Activated CD4-positive, alpha-beta memory T cell treated with anti-CD3 and anti-CD28 coated beads for 36 hours (primary cell): ENCODE results near the gene ZIC3. TPM values are rescaled to one million over a fixed set of nuclear protein-coding genes. Genes with fewer than 3 reads are reported as not detected.

Experiments used
- CTCF ChIA-PET: fragments of 350-600 bp; sonication (Branson Sonifier 250); formaldehyde crosslinking; loops from one replicate; lab custom pipeline; 2021; ENCODE audit warnings: antibody characterized with exemption, inconsistent platforms; lab: Charles Lee
- POLR2A ChIA-PET: fragments of 350-600 bp; sonication (Branson Sonifier 250); formaldehyde crosslinking; loops from one replicate; lab custom pipeline; 2021; ENCODE audit warnings: antibody characterized with exemption; lab: Charles Lee
- DNase-seq: peaks from one replicate; pipeline ENCODE4 v3.0.0-alpha.2; 2020
- H3K27ac Mint-ChIP-seq: one replicate; pipeline ENCODE4 v1.8.0; 2021; ENCODE audit warnings: mixed read lengths
- H3K27me3 Mint-ChIP-seq: one replicate; pipeline ENCODE4 v1.8.0; 2021; ENCODE audit warnings: mixed read lengths
- H3K36me3 Mint-ChIP-seq: one replicate; pipeline ENCODE4 v1.8.0; 2021; ENCODE audit warnings: mixed read lengths
- H3K4me1 Mint-ChIP-seq: one replicate; pipeline ENCODE4 v1.8.0; 2021; ENCODE audit warnings: low read depth, mixed read lengths
- H3K4me3 Mint-ChIP-seq: one replicate; pipeline ENCODE4 v1.8.0; 2021; ENCODE audit warnings: mild to moderate bottlenecking, mixed read lengths
- H3K9me3 Mint-ChIP-seq: one replicate; pipeline ENCODE4 v1.8.0; 2021; ENCODE audit warnings: mixed read lengths
- intact Hi-C: fragments of 100-400 bp; cut with micrococcal nuclease; formaldehyde crosslinking; loops from one replicate; pipeline ENCODE4 v1.15.1; 2023
- total RNA-seq, 2 experiments: library from RNA; stranded (reverse); gene quantifications; one replicate each; pipeline ENCODE4 v1.2.3, GENCODE V29; 2021

Gene ZIC3
- total RNA-seq, 2 experiments from 2014 or later = not detected

DNA sequence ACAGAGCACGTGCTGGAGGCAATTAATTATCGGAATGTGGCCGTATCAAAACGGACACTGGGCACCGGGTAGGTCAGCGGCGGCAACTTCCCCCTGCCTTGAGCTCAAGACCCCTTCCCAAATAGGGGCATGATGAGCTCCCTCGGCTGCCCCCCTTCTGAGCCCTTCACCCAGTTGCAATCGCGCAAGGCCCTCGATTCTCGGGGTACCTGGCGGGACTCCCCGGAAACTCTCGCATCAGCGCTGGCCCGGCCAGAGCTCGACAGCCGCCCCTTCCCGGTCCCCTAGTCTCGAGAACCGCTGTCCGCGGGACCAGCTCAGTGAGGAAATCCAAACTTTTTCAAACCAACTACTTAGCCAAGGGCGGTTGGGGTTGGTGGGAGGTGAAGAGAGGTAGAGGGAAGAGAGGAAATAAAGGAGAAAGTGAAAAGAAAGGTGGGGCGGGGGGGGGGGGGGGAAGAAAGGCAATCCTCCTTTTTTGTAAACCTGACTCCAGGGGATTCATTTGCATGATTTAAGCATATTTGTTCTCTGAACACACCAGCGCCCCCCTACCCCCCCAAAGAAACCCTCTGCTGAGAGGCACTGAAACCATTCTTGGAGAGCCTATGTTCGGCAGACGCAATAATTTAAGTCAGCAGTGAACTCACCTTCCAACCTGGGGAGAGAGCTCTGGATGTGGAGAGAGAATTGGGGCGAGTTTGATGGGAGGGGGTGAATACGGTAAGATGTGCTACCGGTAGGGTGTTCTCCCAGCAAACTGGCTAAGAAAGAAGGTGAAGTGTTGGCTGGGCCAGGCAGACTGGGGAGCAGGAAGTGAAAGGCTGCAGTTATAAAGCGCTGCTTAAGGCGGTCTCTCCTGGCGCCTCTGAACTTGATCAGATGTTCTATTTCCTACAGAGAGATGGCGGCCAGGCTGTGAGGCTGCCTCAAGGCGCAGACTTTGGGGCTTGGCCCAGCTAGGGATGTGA is 2.0 kb upstream of the ZIC3 start:
- CTCF ChIA-PET = no interaction called here
- H3K4me3 Mint-ChIP-seq = no peak overlapping the region
- H3K9me3 Mint-ChIP-seq = no peaks in the 10 kb centered on the region
- H3K36me3 Mint-ChIP-seq = no peaks in the 10 kb centered on the region
- no peak for DNase-seq
- peaks cover 17% of the 10 kb centered on the region for H3K4me1 Mint-ChIP-seq
- H3K27me3 Mint-ChIP-seq = peaks cover 32% of the 10 kb centered on the region
- intact Hi-C loops = no loop called here
- POLR2A ChIA-PET = interaction anchor here (0.7 kb wide), 1 partner anchor 14 kb away, joined by 3 read pairs; no protein-coding TSS in a partner anchor
- H3K27ac Mint-ChIP-seq = no peak overlapping the region

GRCh38 chrX:137565318-137565904 is 516 bp upstream of the ZIC3 start:
- peaks cover 37% of the 10 kb centered on the region for H3K27me3 Mint-ChIP-seq
- DNase-seq = no peak
- ChIA-PET CTCF (no interaction called here), POLR2A (no interaction called here)
- intact Hi-C loops = loop anchor here (5.0 kb wide), 1 partner anchor 138 kb away; no protein-coding TSS in a partner anchor
- H3K36me3 Mint-ChIP-seq = no peaks in the 10 kb centered on the region
- no peaks in the 10 kb centered on the region for H3K9me3 Mint-ChIP-seq
- H3K27ac Mint-ChIP-seq = peak overlapping the region; percentile 21
- peaks cover 17% of the 10 kb centered on the region for H3K4me1 Mint-ChIP-seq
- H3K4me3 Mint-ChIP-seq = peak overlapping the region; percentile 54

- ChIA-PET POLR2A (no interaction called here), CTCF (no interaction called here)
- Mint-ChIP-seq H3K9me3 (no peaks in the 10 kb centered on the region), H3K27ac (no peak overlapping the region), H3K4me3 (peak overlapping the region; percentile 57), H3K4me1 (peaks cover 17% of the 10 kb centered on the region), H3K27me3 (peaks cover 42% of the 10 kb centered on the region), H3K36me3 (no peaks in the 10 kb centered on the region)
- DNase-seq = no peak
- intact Hi-C loops = loop anchor here (2.0 to 5.0 kb wide), 2 partner anchors 18 to 140 kb away; no protein-coding TSS in a partner anchor
These were observed 1.1 kb downstream of the ZIC3 start for GRCh38 chrX:137566746-137567679.

- ChIA-PET CTCF (no interaction called here), POLR2A (no interaction called here)
- peak overlapping the region; percentile 57 for H3K4me3 Mint-ChIP-seq
- intact Hi-C loops = loop anchor here (1.0 to 5.0 kb wide), 3 partner anchors 9 to 140 kb away; no protein-coding TSS in a partner anchor
- H3K27me3 Mint-ChIP-seq = peaks cover 47% of the 10 kb centered on the region
- no peak for DNase-seq
- H3K36me3 Mint-ChIP-seq = no peaks in the 10 kb centered on the region
- peaks cover 17% of the 10 kb centered on the region for H3K4me1 Mint-ChIP-seq
- no peaks in the 10 kb centered on the region for H3K9me3 Mint-ChIP-seq
- H3K27ac Mint-ChIP-seq = no peak overlapping the region
These were observed 1.8 kb downstream of the ZIC3 start for GRCh38 chrX:137567682-137568232.

DNA sequence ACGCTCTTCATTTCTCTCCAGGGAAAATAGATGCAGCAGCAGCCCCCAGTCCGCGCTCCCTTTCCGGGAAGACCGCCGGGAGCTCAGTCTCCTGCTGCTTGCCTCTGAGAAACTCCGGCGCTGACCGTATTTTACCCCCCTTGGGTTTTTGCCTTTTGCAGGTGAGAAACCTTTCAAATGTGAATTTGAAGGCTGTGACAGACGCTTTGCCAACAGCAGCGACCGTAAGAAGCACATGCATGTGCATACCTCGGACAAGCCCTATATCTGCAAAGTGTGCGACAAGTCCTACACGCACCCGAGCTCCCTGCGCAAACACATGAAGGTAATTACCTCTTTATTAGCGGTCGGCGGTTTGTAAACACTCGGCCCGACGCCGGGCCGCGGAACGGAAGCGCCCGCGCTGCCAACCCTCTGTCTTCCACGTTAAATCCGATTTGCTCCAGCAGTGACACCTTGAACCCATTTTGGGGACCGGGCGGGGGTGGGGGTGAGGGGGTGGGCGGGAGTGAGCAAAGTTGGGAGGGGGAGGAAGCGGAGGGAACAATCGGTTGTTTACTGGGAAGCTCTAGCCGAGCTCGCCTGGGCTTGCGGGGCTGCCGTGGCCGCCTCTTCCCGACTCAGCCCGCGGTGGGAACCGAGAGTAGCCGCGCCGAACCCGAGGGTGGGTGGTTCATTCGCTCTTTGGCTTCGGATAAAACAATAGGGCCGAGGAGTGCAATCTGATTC is 3.0 kb downstream of the ZIC3 start:
- H3K27ac Mint-ChIP-seq = no peak overlapping the region
- no peak for DNase-seq
- CTCF ChIA-PET = no interaction called here
- POLR2A ChIA-PET = no interaction called here
- H3K36me3 Mint-ChIP-seq = no peaks in the 10 kb centered on the region
- peaks cover 51% of the 10 kb centered on the region for H3K27me3 Mint-ChIP-seq
- intact Hi-C loops = loop anchor here (1.0 to 5.0 kb wide), 2 partner anchors 7 to 142 kb away; no protein-coding TSS in a partner anchor
- H3K9me3 Mint-ChIP-seq = no peaks in the 10 kb centered on the region
- no peak overlapping the region for H3K4me3 Mint-ChIP-seq
- H3K4me1 Mint-ChIP-seq = peaks cover 17% of the 10 kb centered on the region

GRCh38 chrX:137569470-137569891 is 3.6 kb downstream of the ZIC3 start:
- peaks cover 17% of the 10 kb centered on the region for H3K4me1 Mint-ChIP-seq
- no peaks in the 10 kb centered on the region for H3K9me3 Mint-ChIP-seq
- CTCF ChIA-PET = no interaction called here
- intact Hi-C loops = loop anchor here (5.0 kb wide), 1 partner anchor 142 kb away; no protein-coding TSS in a partner anchor
- H3K36me3 Mint-ChIP-seq = no peaks in the 10 kb centered on the region
- POLR2A ChIA-PET = no interaction called here
- peaks cover 49% of the 10 kb centered on the region for H3K27me3 Mint-ChIP-seq
- H3K4me3 Mint-ChIP-seq = no peak overlapping the region
- DNase-seq = no peak
- H3K27ac Mint-ChIP-seq = no peak overlapping the region

DNA sequence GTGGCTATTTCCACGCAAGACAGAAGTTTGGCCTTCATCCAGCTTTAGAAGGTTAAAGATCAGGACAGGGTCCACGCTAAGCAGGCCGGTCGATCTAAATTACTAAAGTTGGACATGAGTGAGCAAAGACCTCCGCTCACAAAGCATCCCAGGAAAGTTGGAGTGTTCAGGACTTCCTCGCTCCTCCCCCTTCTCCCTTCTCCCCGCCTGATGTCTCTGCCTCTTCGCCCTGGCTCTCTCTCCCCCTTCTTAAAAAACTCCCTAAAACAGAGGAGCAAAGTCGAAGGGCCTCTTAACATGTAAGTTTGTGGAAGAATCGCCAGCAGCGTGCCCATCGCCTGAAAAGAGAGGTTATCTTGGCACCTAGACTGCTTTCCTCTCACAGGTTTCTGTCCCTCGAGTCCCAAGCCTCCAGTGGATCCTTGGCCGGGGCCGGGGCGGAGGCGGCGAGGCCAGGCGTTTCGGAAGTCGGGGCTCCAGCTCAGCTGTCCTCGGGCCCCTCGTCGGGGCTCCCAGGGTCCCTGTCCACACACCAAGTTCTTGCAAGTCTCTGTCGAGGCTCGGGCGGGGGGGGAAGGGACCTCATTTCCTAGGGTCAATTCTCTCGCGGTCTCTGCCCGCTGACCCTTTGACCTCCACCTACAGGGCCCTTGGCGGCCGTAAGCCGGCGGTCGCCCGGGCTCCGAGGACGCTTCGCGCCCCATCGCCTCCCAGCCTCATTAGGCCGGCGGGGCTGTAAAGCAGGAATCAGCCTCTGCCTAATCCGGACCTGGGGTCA is 7.6 kb downstream of the ZIC3 start:
- Mint-ChIP-seq H3K27me3 (peaks cover 41% of the 10 kb centered on the region), H3K4me1 (peaks cover 3% of the 10 kb centered on the region), H3K9me3 (no peaks in the 10 kb centered on the region), H3K36me3 (no peaks in the 10 kb centered on the region), H3K27ac (no peak overlapping the region), H3K4me3 (no peak overlapping the region)
- no peak for DNase-seq
- intact Hi-C loops = no loop called here
- CTCF ChIA-PET = no interaction called here
- POLR2A ChIA-PET = no interaction called here

DNA sequence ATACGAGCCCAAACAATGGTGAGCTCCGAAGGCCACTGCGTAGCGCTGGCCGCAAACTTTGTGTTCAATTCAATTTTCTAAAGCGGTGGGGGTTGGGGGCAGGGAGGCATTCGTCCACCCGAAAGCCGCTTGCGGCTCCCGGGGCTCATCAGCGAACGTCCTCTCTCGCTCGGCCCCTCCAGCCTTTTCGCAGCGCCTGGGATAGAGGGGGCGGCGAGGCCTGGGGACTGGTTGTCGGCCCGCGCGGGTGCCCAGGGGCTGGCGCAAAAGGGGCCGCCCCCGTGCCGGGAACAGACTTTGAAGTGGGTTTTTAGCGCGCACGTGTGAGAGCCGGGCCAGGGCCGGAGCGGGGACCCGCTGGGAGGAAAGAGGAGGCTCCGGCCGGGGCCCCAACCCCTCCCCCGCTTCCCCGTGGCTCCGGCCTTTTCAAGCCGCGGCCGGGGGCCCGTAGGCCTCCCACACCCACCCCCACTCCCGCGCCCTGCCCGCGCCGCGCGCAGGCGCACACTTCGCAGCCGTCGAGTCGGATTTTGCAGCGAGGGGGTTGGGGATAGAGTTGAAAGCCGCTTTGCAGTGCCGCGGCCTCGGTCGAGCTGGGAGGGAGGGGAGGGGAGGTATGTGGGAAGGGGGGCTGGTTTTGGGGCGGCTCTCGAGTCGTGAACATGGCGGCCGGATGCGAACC is 8.3 kb downstream of the ZIC3 start:
- ChIA-PET CTCF (no interaction called here), POLR2A (no interaction called here)
- Mint-ChIP-seq H3K4me1 (no peaks in the 10 kb centered on the region), H3K27ac (no peak overlapping the region), H3K36me3 (no peaks in the 10 kb centered on the region), H3K27me3 (peaks cover 37% of the 10 kb centered on the region), H3K9me3 (no peaks in the 10 kb centered on the region), H3K4me3 (no peak overlapping the region)
- DNase-seq = no peak
- intact Hi-C loops = no loop called here

- no peaks in the 10 kb centered on the region for H3K36me3 Mint-ChIP-seq
- ChIA-PET CTCF (no interaction called here), POLR2A (no interaction called here)
These were observed 8.9 kb downstream of the ZIC3 start for GRCh38 chrX:137574784-137575293.

More at GRCh38 chrX:137574784-137575293, 8.9 kb downstream of the ZIC3 start:
- Mint-ChIP-seq H3K27ac (no peak overlapping the region), H3K9me3 (no peaks in the 10 kb centered on the region), H3K4me3 (no peak overlapping the region), H3K27me3 (peaks cover 37% of the 10 kb centered on the region), H3K4me1 (no peaks in the 10 kb centered on the region)
- DNase-seq = no peak
- intact Hi-C loops = no loop called here
